IMR-90 (cell line): ENCODE results near the gene NEK6. TPM values are rescaled to one million over a fixed set of nuclear protein-coding genes. Genes with fewer than 3 reads are reported as not detected.

Experiments used
- ATAC-seq: fragments of 200-7000 bp; cut with Tn5 transposase; 2 replicates; pipeline ENCODE4 v1.9.1; 2020; ENCODE audit warnings: low read depth, mild to moderate bottlenecking, moderate library complexity
- BruUV-seq: library from RNA; stranded (reverse); fragments of 400-500 nt; replicated peaks from 2 replicates; lab custom pipeline; 2021; lab: Mats Ljungman, UMichigan
- CTCF ChIA-PET: fragments of 300-600 bp; formaldehyde crosslinking; extraction: SDS; loops from one replicate; lab custom pipeline; 2021; ENCODE audit warnings: antibody characterized with exemption; lab: Yijun Ruan, JAX
- POLR2A ChIA-PET: fragments of 300-600 bp; sonication (Branson Sonifier 250); formaldehyde crosslinking; loops from one replicate; lab custom pipeline; 2022; ENCODE audit warnings: antibody characterized with exemption; ENCODE audit not compliant: unreplicated experiment; lab: Charles Lee
- DNase-seq: peaks from one replicate; pipeline ENCODE4 v3.0.0; 2013
- H2AFZ ChIP-seq: replicated peaks from 2 replicates; pipeline ENCODE3; 2013; ENCODE audit warnings: low read length, mild to moderate bottlenecking; ENCODE audit not compliant: poor library complexity
- H2AK5ac ChIP-seq: 2 replicates; pipeline ENCODE4 v1.6.1; 2013; ENCODE audit warnings: low read depth, low read length, inconsistent platforms
- H2AK9ac ChIP-seq: replicated peaks from 2 replicates; pipeline ENCODE3; 2013; ENCODE audit warnings: mild to moderate bottlenecking, low read depth, low read length, moderate library complexity; ENCODE audit not compliant: poor library complexity
- H2BK120ac ChIP-seq: 2 replicates; pipeline ENCODE4 v1.6.1; 2013; ENCODE audit warnings: low read depth, low read length, inconsistent platforms
- H2BK15ac ChIP-seq: 3 replicates; pipeline ENCODE4 v1.6.1; 2013; ENCODE audit warnings: low read depth, low read length, inconsistent platforms
- H2BK20ac ChIP-seq: 2 replicates; pipeline ENCODE4 v1.6.1; 2013; ENCODE audit warnings: low read depth, mild to moderate bottlenecking, inconsistent platforms, low read length, moderate library complexity
- H2BK5ac ChIP-seq: 2 replicates; pipeline ENCODE4 v1.6.1; 2013; ENCODE audit warnings: mild to moderate bottlenecking, low read depth, low read length, inconsistent platforms; ENCODE audit not compliant: poor library complexity, severe bottlenecking
- H3K14ac ChIP-seq: replicated peaks from 2 replicates; pipeline ENCODE4 v1.6.1; 2013; ENCODE audit warnings: low read depth, low read length, inconsistent platforms
- H3K18ac ChIP-seq: 2 replicates; pipeline ENCODE4 v1.6.1; 2013; ENCODE audit warnings: low read depth, low read length, control low read depth
- H3K23ac ChIP-seq: 2 replicates; pipeline ENCODE4 v1.6.1; 2013; ENCODE audit warnings: low read depth, low read length, inconsistent platforms
- H3K27ac ChIP-seq: 2 replicates; pipeline ENCODE4 v1.5.1; 2013; ENCODE audit warnings: mild to moderate bottlenecking, control low read depth, low read length; ENCODE audit not compliant: insufficient read depth
- H3K27me3 ChIP-seq: 2 replicates; pipeline ENCODE4 v1.6.1; 2013; ENCODE audit warnings: low read length; ENCODE audit not compliant: control insufficient read depth, insufficient read depth
- H3K36me3 ChIP-seq: 2 replicates; pipeline ENCODE4 v1.6.1; 2013; ENCODE audit warnings: low read length, mixed read lengths; ENCODE audit not compliant: control insufficient read depth, insufficient read depth
- H3K4ac ChIP-seq: 2 replicates; pipeline ENCODE4 v1.6.1; 2013; ENCODE audit warnings: low read depth, low read length, inconsistent platforms
- H3K4me1 ChIP-seq: 2 replicates; pipeline ENCODE4 v1.6.1; 2013; ENCODE audit warnings: low read length, mixed read lengths; ENCODE audit not compliant: control insufficient read depth, insufficient read depth
- H3K4me2 ChIP-seq: 2 replicates; pipeline ENCODE4 v1.6.1; 2013; ENCODE audit warnings: low read depth, mild to moderate bottlenecking, control low read depth, low read length, moderate library complexity
- H3K4me3 ChIP-seq: 2 replicates; pipeline ENCODE4 v1.5.1; 2013; ENCODE audit warnings: low read depth, mild to moderate bottlenecking, control low read depth, low read length, moderate library complexity; ENCODE audit not compliant: insufficient read depth
- H3K56ac ChIP-seq: 2 replicates; pipeline ENCODE4 v1.6.1; 2013; ENCODE audit warnings: low read length, inconsistent platforms; ENCODE audit not compliant: insufficient read depth; ENCODE audit errors: extremely low read depth
- H3K79me1 ChIP-seq, 2 experiments: 2 replicates each; pipeline ENCODE4 v1.6.1; 2013; ENCODE audit warnings: low read length in 2 of 2, inconsistent platforms in 1 of 2, low read depth in 1 of 2
- H3K9ac ChIP-seq: 2 replicates; pipeline ENCODE4 v1.6.1; 2013; ENCODE audit warnings: low read depth, low read length, control low read depth
- H3K9me1 ChIP-seq: 2 replicates; pipeline ENCODE4 v1.6.1; 2013; ENCODE audit warnings: low read length, inconsistent platforms; ENCODE audit not compliant: insufficient read depth
- H3K9me3 ChIP-seq: 2 replicates; pipeline ENCODE4 v1.6.1; 2013; ENCODE audit warnings: low read length; ENCODE audit not compliant: control insufficient read depth, insufficient read depth
- H4K20me1 ChIP-seq: 2 replicates; pipeline ENCODE4 v1.6.1; 2013; ENCODE audit warnings: low read length, inconsistent platforms; ENCODE audit not compliant: insufficient read depth
- H4K5ac ChIP-seq: 2 replicates; pipeline ENCODE4 v1.6.1; 2013; ENCODE audit warnings: mild to moderate bottlenecking, low read depth, low read length, control low read depth
- H4K8ac ChIP-seq, 2 experiments: 2 replicates each; pipeline ENCODE4 v1.6.1; 2013; ENCODE audit warnings: low read depth in 2 of 2, low read length in 2 of 2, control low read depth in 1 of 2, inconsistent platforms in 1 of 2
- H4K91ac ChIP-seq: 2 replicates; pipeline ENCODE4 v1.6.1; 2013; ENCODE audit warnings: low read depth, low read length, inconsistent platforms; ENCODE audit not compliant: insufficient read depth
- BHLHE40 ChIP-seq: fragments of 150-350 bp; IDR thresholded peaks from 2 replicates; pipeline ENCODE4 v1.6.1; 2016; ENCODE audit warnings: mild to moderate bottlenecking, low read depth, low read length
- CHD1 ChIP-seq: IDR thresholded peaks from 2 replicates; pipeline ENCODE4 v1.6.1; 2012; ENCODE audit warnings: low read depth, low read length, improper control_type of control experiment
- ELK1 ChIP-seq: fragments of 150-350 bp; IDR thresholded peaks from 2 replicates; pipeline ENCODE4 v1.6.1; 2016; ENCODE audit warnings: low read depth, mild to moderate bottlenecking, low read length, moderate library complexity, borderline replicate concordance
- NFE2L2 ChIP-seq: fragments of 150-350 bp; IDR thresholded peaks from 2 replicates; pipeline ENCODE4 v1.6.1; 2016; ENCODE audit warnings: low read depth, mild to moderate bottlenecking, low read length
- POLR2A ChIP-seq: IDR thresholded peaks from 2 replicates; pipeline ENCODE4 v1.6.1; 2012; ENCODE audit warnings: mild to moderate bottlenecking, low read depth, low read length
- RAD21 ChIP-seq: IDR thresholded peaks from 2 replicates; pipeline ENCODE4 v1.6.1; 2012; ENCODE audit warnings: low read length, improper control_type of control experiment
- RFX5 ChIP-seq: IDR thresholded peaks from 2 replicates; pipeline ENCODE4 v1.8.0; 2012; ENCODE audit warnings: low read depth, mild to moderate bottlenecking, low read length, moderate library complexity
- WGBS, 2 experiments: methylation state at CpG; one replicate each; pipeline versions ENCODE4 v1.1.5 to v1.1.7; 2013; ENCODE audit warnings: missing lambda C conversion rate in 2 of 2; ENCODE audit not compliant: insufficient read length in 1 of 2; ENCODE audit errors: extremely low coverage in 2 of 2; 5-methylcytosine and 5-hydroxymethylcytosine counted together
- dilution Hi-C: fragments of 300-500 bp; cut with HindIII; formaldehyde crosslinking; loops from one replicate; pipeline ENCODE4 v1.14.3; 2018; ENCODE audit warnings: low sequenced_read_pairs; ENCODE audit not compliant: unreplicated experiment
- in situ Hi-C: fragments of 300-500 bp; cut with MboI; formaldehyde crosslinking; loops from 3 replicates; pipeline ENCODE4 v1.14.3; 2019; ENCODE audit warnings: low sequenced_read_pairs, inconsistent platforms, mixed read lengths
- intact Hi-C: fragments of 100-400 bp; cut with micrococcal nuclease; formaldehyde crosslinking; loops from 2 replicates; pipeline ENCODE4 v1.10.0; 2022
- polyA plus RNA-seq, 3 experiments: library from polyadenylated mRNA; depleted of rRNA; stranded (reverse); fragments of >200 nt; gene quantifications; 2 replicates each; pipeline ENCODE4 v1.2.3, GENCODE V29; 2012; ENCODE audit warnings: low replicate concordance in 1 of 3
- total RNA-seq: library from RNA; depleted of rRNA; stranded (reverse); fragments of >200 nt; gene quantifications from 2 replicates; pipeline ENCODE4 v1.2.3, GENCODE V29; 2012

NEK6 gene
- total and polyA plus RNA-seq, 2 of the 4 experiments (the other 2 are of a cell fraction), result 79.9 to 112 TPM

- 58% methylated on average over 2 of the region's 8 CpGs; no CpG with 5 or more reads in 1 of the 2 experiments for WGBS, 2 experiments
- Histone ChIP-seq H3K9ac (no peak overlapping the region), H4K5ac (no peak overlapping the region), H2AFZ (no peak overlapping the region), H4K91ac (no peak overlapping the region), H3K9me1 (peaks cover 28% of the 10 kb centered on the region), H3K56ac (no peak overlapping the region), H2BK15ac (no peak overlapping the region), H3K27me3 (no peaks in the 10 kb centered on the region), H2BK120ac (no peak overlapping the region), H3K4ac (no peak overlapping the region), H2AK9ac (no peak overlapping the region), H3K27ac (no peak overlapping the region), H3K36me3 (peaks cover 85% of the 10 kb centered on the region), H3K4me2 (no peak overlapping the region), H3K23ac (no peak overlapping the region), H3K4me3 (no peak overlapping the region), H2BK5ac (no peak overlapping the region), H3K79me1 (peaks cover 37 to 82% of the 10 kb centered on the region in 2 experiments), H2BK20ac (no peak overlapping the region), H3K18ac (no peak overlapping the region), H2AK5ac (no peak overlapping the region), H4K20me1 (peaks cover 68% of the 10 kb centered on the region), H3K9me3 (no peaks in the 10 kb centered on the region), H4K8ac (no peak overlapping the region), H3K4me1 (peaks cover 12% of the 10 kb centered on the region), H3K14ac (no peak overlapping the region)
- no peak for TF ChIP-seq ELK1
- TF ChIP-seq CHD1, result no peak
- no peak for TF ChIP-seq POLR2A
- TF ChIP-seq RAD21, result no peak
- no peak for TF ChIP-seq RFX5
- TF ChIP-seq BHLHE40, result no peak
- TF ChIP-seq NFE2L2, result no peak
- ChIA-PET CTCF (no interaction called here), POLR2A (no interaction called here)
- dilution Hi-C loops, result no loop called here
- DNase-seq, result peak; percentile 29
- no TSS peak for BruUV-seq
- in situ Hi-C loops, result no loop called here
- intact Hi-C loops, result no loop called here
- ATAC-seq, result no peak
These were observed 94.9 kb downstream of the NEK6 start for GRCh38 chr9:124352616-124353015.
